Thoracic aorta (tissue), 2 donors: ENCODE measurements around the gene APOE. TPM values are rescaled to one million over a fixed set of nuclear protein-coding genes. Genes with fewer than 3 reads are reported as not detected.

Source experiments
- ATAC-seq: fragments of 150-250 bp; one replicate; pipeline ENCODE4 v1.8.0; 2017; ENCODE audit warnings: low read depth; ENCODE audit not compliant: insufficient number of reproducible peaks, low FRiP score
- DNase-seq: peaks from one replicate; pipeline ENCODE4 v3.0.0-alpha.2; 2020; ENCODE audit warnings: low spot score
- H3K27ac ChIP-seq, 2 donors: fragments of 200-600 bp; sonication (generic); 1 replicate in 1 of 2; 2 replicates in 1 of 2; pipeline ENCODE4 v1.5.1; 2016; ENCODE audit warnings: mild to moderate bottlenecking in 2 of 2, moderate library complexity in 2 of 2
- H3K27me3 ChIP-seq: fragments of 200-600 bp; sonication (generic); replicated peaks from 2 replicates; pipeline ENCODE4 v1.6.0; 2016; ENCODE audit warnings: mild to moderate bottlenecking; ENCODE audit not compliant: insufficient read depth
- H3K36me3 ChIP-seq: fragments of 200-600 bp; sonication (generic); one replicate; pipeline ENCODE4 v1.5.1; 2016
- H3K4me1 ChIP-seq, 2 donors: fragments of 200-600 bp; sonication (generic); 1 replicate in 1 of 2; 2 replicates in 1 of 2; pipeline versions ENCODE4 v1.5.1 to v1.6.0; 2016; ENCODE audit warnings: low read depth in 2 of 2, mild to moderate bottlenecking in 1 of 2; ENCODE audit not compliant: control insufficient read depth in 1 of 2
- H3K4me3 ChIP-seq: fragments of 200-600 bp; sonication (generic); 2 replicates; pipeline ENCODE4 v1.5.1; 2016; ENCODE audit warnings: mild to moderate bottlenecking
- H3K9me3 ChIP-seq: fragments of 200-600 bp; sonication (generic); 2 replicates; pipeline ENCODE4 v1.5.1; 2016
- CTCF ChIP-seq: fragments of 200-600 bp; sonication (generic); IDR thresholded peaks from one replicate; pipeline ENCODE4 v1.5.1; 2019; ENCODE audit warnings: antibody characterized with exemption
- total RNA-seq, 2 donors: library from RNA; depleted of rRNA; stranded (reverse); fragments of >200 nt; gene quantifications; one replicate each; pipeline versions ENCODE4 v1.1.0 to v1.2.3, GENCODE V29; 2016

The APOE gene
- total RNA-seq, 2 donors from 2014 or later, result 111 to 333 TPM

- TF ChIP-seq CTCF, result peak; percentile 89
- no peaks in the 10 kb centered on the region for H3K9me3 ChIP-seq
- H3K27ac ChIP-seq, result peak overlapping the region in 1 of 2 donors; percentile 6
- H3K27me3 ChIP-seq, result no peaks in the 10 kb centered on the region
- peaks cover 7 to 29% of the 10 kb centered on the region in 2 donors for H3K4me1 ChIP-seq
- ATAC-seq, result no peak
- H3K4me3 ChIP-seq, result peak overlapping the region; percentile 43
- peaks cover 3% of the 10 kb centered on the region for H3K36me3 ChIP-seq
- DNase-seq, result peak; percentile 20
These were observed 45.9 kb downstream of the APOE start for GRCh38 chr19:44951179-44952159.

GRCh38 chr19:44954278-44954648 is 48.7 kb downstream of the APOE start:
- H3K36me3 ChIP-seq, result peaks cover 5% of the 10 kb centered on the region
- no peaks in the 10 kb centered on the region for H3K27me3 ChIP-seq
- peak overlapping the region; percentile 99 for H3K4me3 ChIP-seq
- H3K9me3 ChIP-seq, result no peaks in the 10 kb centered on the region
- peak overlapping the region; percentile 86 to 89 for H3K27ac ChIP-seq
- TF ChIP-seq CTCF, result no peak
- no peak for DNase-seq
- H3K4me1 ChIP-seq, result peaks cover 12 to 44% of the 10 kb centered on the region in 2 donors
- no peak for ATAC-seq

- H3K27ac ChIP-seq, result peak within 1 kb of the TSS; percentile 86 to 89
- H3K9me3 ChIP-seq, result no peaks in the 10 kb centered on the region
- peaks cover 12 to 44% of the 10 kb centered on the region in 2 donors for H3K4me1 ChIP-seq
- TF ChIP-seq CTCF, result no peak
- peak within 1 kb of the TSS; percentile 99 for H3K4me3 ChIP-seq
- H3K36me3 ChIP-seq, result peaks cover 4% of the 10 kb centered on the region
- H3K27me3 ChIP-seq, result no peaks in the 10 kb centered on the region
- peak; percentile 87 for DNase-seq
- peak; percentile 90 for ATAC-seq
These were observed 49.3 kb downstream of the APOE start, which contains the start of gene CLPTM1 for GRCh38 chr19:44954649-44955504. Gene CLPTM1, plus strand, starts transcription at chr19:44955380. Its CDS starts 16 bp downstream, at chr19:44955396.

- ATAC-seq (no peak), DNase-seq (no peak)
- H3K27ac ChIP-seq, result peak overlapping the region; percentile 49 to 89
- peaks cover 7% of the 10 kb centered on the region for H3K36me3 ChIP-seq
- H3K9me3 ChIP-seq, result no peaks in the 10 kb centered on the region
- TF ChIP-seq CTCF, result no peak
- H3K4me3 ChIP-seq, result peak overlapping the region; percentile 99
- H3K4me1 ChIP-seq, result peaks cover 12 to 42% of the 10 kb centered on the region in 2 donors
- no peaks in the 10 kb centered on the region for H3K27me3 ChIP-seq
These were observed 50.2 kb downstream of the APOE start for GRCh38 chr19:44955505-44956439.
